Measurements from ENCODE around the gene NT5C3A.

DNA sequence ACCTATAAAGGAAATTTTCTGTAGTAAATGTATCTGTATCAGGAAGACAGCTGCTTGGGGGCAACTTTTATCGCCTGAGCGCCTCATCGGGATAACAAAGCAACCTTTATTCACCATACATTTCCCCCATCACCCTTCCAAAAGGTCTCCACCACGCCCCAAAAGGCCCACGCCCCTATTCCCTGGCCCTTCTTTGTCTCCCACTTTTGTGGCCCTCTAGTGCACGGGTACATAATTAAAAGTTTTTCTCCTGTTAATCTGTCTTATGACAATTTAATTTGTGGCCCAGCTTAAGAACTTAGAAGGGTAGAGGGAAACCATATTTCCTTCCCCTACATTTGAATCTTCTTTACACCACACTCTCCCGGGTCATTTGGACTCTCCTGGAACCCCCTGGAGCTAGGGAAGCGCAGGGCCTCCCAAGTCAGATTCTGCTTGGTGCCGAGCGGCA, 46.0 kb upstream of the NT5C3A start:
- TF ChIP-seq CTCF (conservative IDR thresholded peaks at IDR 0.05; ENCODE audit: low read length): peak; percentile 42
- no peak for TF ChIP-seq EZH2phosphoT487 (IDR thresholded peaks at IDR 0.05; ENCODE audit: borderline replicate concordance)
